A549 (cell line): ENCODE measurements around the gene CEP164.

Experiments
- CHD2 ChIP-seq: fragments of 150-350 bp; IDR thresholded peaks from 2 replicates; pipeline ENCODE4 v1.6.1; 2014; ENCODE audit warnings: low read length; ENCODE audit not compliant: partially characterized antibody
- CTCF ChIP-seq: fragments of >200 bp; sonication (Bioruptor Twin); formaldehyde crosslinking; IDR thresholded peaks from 3 replicates; pipeline ENCODE4 v1.5.1; 2016
- EP300 ChIP-seq, 2 experiments: fragments of >200 bp; sonication (Bioruptor Twin); formaldehyde crosslinking; IDR thresholded peaks; 2 replicates in 1 of 2; 3 replicates in 1 of 2; pipeline ENCODE4 v1.6.1; 2016 to 2017
- HMGXB4 ChIP-seq: fragments of 250-450 bp; sonication (Bioruptor Pico); IDR thresholded peaks from 2 replicates; pipeline ENCODE4 v1.5.0; 2021; ENCODE audit warnings: mild to moderate bottlenecking, moderate library complexity, borderline replicate concordance
- MAZ ChIP-seq: fragments of 150-350 bp; IDR thresholded peaks from 2 replicates; pipeline ENCODE4 v1.6.1; 2014; ENCODE audit warnings: antibody characterized with exemption, low read depth, low read length, borderline replicate concordance
- POLR2A ChIP-seq: IDR thresholded peaks from 2 replicates; pipeline ENCODE4 v1.6.1; 2012; ENCODE audit warnings: mild to moderate bottlenecking, low read length
- REST ChIP-seq: fragments of 200-600 bp; sonication (generic); IDR thresholded peaks from 2 replicates; pipeline ENCODE4 v1.6.1; 2016; ENCODE audit warnings: antibody characterized with exemption, mild to moderate bottlenecking, moderate library complexity

- no peak for TF ChIP-seq CTCF
- TF ChIP-seq REST = no peak
- TF ChIP-seq MAZ = no peak
- no peak for TF ChIP-seq POLR2A
- TF ChIP-seq CHD2 = no peak
- TF ChIP-seq EP300 (IDR thresholded peaks at IDR 0.05) = no peak
- TF ChIP-seq HMGXB4 (CRISPR knock-in tag) = no peak
These were observed 80.7 kb downstream of the CEP164 start for GRCh38 chr11:117408356-117408755.
